Panc1 (cell line): ENCODE measurements around the gene LRRC1.

ENCODE experiments used
- POLR2AphosphoS5 ChIP-seq: IDR thresholded peaks from 2 replicates; pipeline ENCODE4 v1.6.1; 2012; ENCODE audit warnings: mild to moderate bottlenecking, low read depth, low read length, moderate library complexity
- SIN3A ChIP-seq: IDR thresholded peaks from 2 replicates; pipeline ENCODE4 v1.6.1; 2012; ENCODE audit warnings: low read depth, mild to moderate bottlenecking, low read length, moderate library complexity, borderline replicate concordance; ENCODE audit not compliant: insufficient read depth
- TCF7L2 ChIP-seq: IDR thresholded peaks from 2 replicates; pipeline ENCODE4 v1.6.1; 2011; ENCODE audit warnings: mild to moderate bottlenecking, low read depth, low read length, inconsistent platforms
- TF ChIP-seq, protein P1 (sequence below): fragments of 450-650 bp; IDR thresholded peaks from 2 replicates; pipeline ENCODE4 v1.5.1; 2017; ENCODE audit warnings: mild to moderate bottlenecking
- TF ChIP-seq, protein P2 (sequence below), 2 experiments: IDR thresholded peaks; 2 replicates each; pipeline ENCODE4 v1.6.1; 2011 to 2012; ENCODE audit warnings: low read depth in 2 of 2, control low read depth in 1 of 2, low read length in 1 of 2, mild to moderate bottlenecking in 1 of 2, moderate library complexity in 1 of 2; ENCODE audit not compliant: insufficient read depth in 1 of 2

DNA sequence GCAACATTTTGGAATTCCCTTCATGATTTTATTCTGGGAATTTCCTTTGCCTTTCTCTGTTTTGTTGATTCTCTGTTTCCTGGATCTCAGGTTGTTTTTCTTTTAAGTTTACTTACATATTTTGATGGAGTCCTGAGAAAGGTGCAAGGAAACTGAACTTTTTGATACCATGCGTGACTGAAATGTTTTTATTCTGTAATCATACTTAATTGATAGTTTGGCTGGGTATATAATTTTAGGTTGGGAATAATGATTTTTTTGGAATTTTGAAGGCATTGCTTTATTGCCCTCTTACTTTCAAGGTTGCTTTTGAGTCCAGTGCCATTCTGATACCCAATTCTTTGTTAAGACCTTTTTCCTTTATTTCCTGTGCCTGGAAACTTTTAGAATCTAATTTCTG lies 45.2 kb downstream of the LRRC1 start:
- TF ChIP-seq, protein P1, sequence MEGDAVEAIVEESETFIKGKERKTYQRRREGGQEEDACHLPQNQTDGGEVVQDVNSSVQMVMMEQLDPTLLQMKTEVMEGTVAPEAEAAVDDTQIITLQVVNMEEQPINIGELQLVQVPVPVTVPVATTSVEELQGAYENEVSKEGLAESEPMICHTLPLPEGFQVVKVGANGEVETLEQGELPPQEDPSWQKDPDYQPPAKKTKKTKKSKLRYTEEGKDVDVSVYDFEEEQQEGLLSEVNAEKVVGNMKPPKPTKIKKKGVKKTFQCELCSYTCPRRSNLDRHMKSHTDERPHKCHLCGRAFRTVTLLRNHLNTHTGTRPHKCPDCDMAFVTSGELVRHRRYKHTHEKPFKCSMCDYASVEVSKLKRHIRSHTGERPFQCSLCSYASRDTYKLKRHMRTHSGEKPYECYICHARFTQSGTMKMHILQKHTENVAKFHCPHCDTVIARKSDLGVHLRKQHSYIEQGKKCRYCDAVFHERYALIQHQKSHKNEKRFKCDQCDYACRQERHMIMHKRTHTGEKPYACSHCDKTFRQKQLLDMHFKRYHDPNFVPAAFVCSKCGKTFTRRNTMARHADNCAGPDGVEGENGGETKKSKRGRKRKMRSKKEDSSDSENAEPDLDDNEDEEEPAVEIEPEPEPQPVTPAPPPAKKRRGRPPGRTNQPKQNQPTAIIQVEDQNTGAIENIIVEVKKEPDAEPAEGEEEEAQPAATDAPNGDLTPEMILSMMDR, result no peak
- no peak for TF ChIP-seq TCF7L2
- no peak for TF ChIP-seq POLR2AphosphoS5
- TF ChIP-seq, protein P2, sequence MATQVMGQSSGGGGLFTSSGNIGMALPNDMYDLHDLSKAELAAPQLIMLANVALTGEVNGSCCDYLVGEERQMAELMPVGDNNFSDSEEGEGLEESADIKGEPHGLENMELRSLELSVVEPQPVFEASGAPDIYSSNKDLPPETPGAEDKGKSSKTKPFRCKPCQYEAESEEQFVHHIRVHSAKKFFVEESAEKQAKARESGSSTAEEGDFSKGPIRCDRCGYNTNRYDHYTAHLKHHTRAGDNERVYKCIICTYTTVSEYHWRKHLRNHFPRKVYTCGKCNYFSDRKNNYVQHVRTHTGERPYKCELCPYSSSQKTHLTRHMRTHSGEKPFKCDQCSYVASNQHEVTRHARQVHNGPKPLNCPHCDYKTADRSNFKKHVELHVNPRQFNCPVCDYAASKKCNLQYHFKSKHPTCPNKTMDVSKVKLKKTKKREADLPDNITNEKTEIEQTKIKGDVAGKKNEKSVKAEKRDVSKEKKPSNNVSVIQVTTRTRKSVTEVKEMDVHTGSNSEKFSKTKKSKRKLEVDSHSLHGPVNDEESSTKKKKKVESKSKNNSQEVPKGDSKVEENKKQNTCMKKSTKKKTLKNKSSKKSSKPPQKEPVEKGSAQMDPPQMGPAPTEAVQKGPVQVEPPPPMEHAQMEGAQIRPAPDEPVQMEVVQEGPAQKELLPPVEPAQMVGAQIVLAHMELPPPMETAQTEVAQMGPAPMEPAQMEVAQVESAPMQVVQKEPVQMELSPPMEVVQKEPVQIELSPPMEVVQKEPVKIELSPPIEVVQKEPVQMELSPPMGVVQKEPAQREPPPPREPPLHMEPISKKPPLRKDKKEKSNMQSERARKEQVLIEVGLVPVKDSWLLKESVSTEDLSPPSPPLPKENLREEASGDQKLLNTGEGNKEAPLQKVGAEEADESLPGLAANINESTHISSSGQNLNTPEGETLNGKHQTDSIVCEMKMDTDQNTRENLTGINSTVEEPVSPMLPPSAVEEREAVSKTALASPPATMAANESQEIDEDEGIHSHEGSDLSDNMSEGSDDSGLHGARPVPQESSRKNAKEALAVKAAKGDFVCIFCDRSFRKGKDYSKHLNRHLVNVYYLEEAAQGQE (IDR thresholded peaks at IDR 0.05; ENCODE audit: insufficient read depth in 1 of 2, low read depth in 2 of 2, low read length in 1 of 2), result no peak
- no peak for TF ChIP-seq SIN3A
